Tibial nerve (tissue), 4 donors: ENCODE data around the gene COPS8. TPM values are rescaled to one million over a fixed set of nuclear protein-coding genes. Genes with fewer than 3 reads are reported as not detected.

Experiments used
- DNase-seq, 2 donors: peaks; one replicate each; pipeline ENCODE4 v3.0.0-alpha.2; 2019; ENCODE audit warnings: low spot score in 2 of 2
- H3K27ac ChIP-seq, 4 donors: fragments of 200-600 bp; sonication (generic) in 3 of 4; one replicate each; pipeline ENCODE4 v1.5.1; 2017 to 2019; ENCODE audit warnings: mild to moderate bottlenecking in 1 of 4
- H3K27me3 ChIP-seq, 2 donors: fragments of 200-600 bp; sonication (generic) in 1 of 2; one replicate each; pipeline versions ENCODE4 v1.5.1 to v1.6.0; 2017 to 2019
- H3K36me3 ChIP-seq, 3 donors: fragments of 200-600 bp; sonication (generic); one replicate each; pipeline ENCODE4 v1.5.1; 2018 to 2019
- H3K4me1 ChIP-seq, 4 donors: fragments of 200-600 bp; sonication (generic) in 3 of 4; one replicate each; pipeline ENCODE4 v1.5.1; 2017 to 2019
- H3K4me3 ChIP-seq, 4 donors: fragments of 200-600 bp; sonication (generic) in 3 of 4; one replicate each; pipeline ENCODE4 v1.5.1; 2017 to 2019; ENCODE audit warnings: mild to moderate bottlenecking in 1 of 4, moderate library complexity in 1 of 4
- H3K9me3 ChIP-seq, 4 donors: fragments of 200-600 bp; sonication (generic) in 3 of 4; one replicate each; pipeline ENCODE4 v1.5.1; 2017 to 2019
- CTCF ChIP-seq, 5 experiments: fragments of 200-600 bp in 3 of 5; fragments of 450-650 bp in 2 of 5; sonication (generic) in 3 of 5; IDR thresholded peaks; one replicate each; pipeline ENCODE4 v1.5.1; 2016 to 2019; ENCODE audit warnings: antibody characterized with exemption in 5 of 5, mild to moderate bottlenecking in 3 of 5, moderate library complexity in 2 of 5
- EP300 ChIP-seq, 2 donors: sonication (generic); formaldehyde crosslinking; IDR thresholded peaks; one replicate each; pipeline ENCODE4 v1.6.1; 2017; ENCODE audit warnings: antibody characterized with exemption in 2 of 2, mild to moderate bottlenecking in 1 of 2
- POLR2A ChIP-seq, 2 donors: fragments of 450-650 bp; IDR thresholded peaks; one replicate each; pipeline ENCODE4 v1.6.1; 2017; ENCODE audit warnings: antibody characterized with exemption in 2 of 2, mild to moderate bottlenecking in 2 of 2, moderate library complexity in 2 of 2
- WGBS, 2 donors: methylation state at CpG; one replicate each; pipeline ENCODE4 v1.1.5; 2018; 5-methylcytosine and 5-hydroxymethylcytosine counted together
- total RNA-seq, 4 donors: library from RNA; depleted of rRNA; stranded (reverse); fragments of >200 nt; gene quantifications; one replicate each; pipeline ENCODE4 v1.1.0, GENCODE V29; 2016

COPS8 gene
- total RNA-seq, 4 donors from 2014 or later: 69.6 to 93.1 (median 80.2) TPM

GRCh38 chr2:237081596-237081995 lies 4.1 kb upstream of the COPS8 start:
- DNase-seq: no peak
- 77 to 87% methylated on average over 8 of the region's 8 CpGs for WGBS, 2 donors
- H3K36me3 ChIP-seq: no peaks in the 10 kb centered on the region
- no peak for TF ChIP-seq EP300 (IDR thresholded peaks at IDR 0.05)
- TF ChIP-seq POLR2A (IDR thresholded peaks at IDR 0.05): no peak
- TF ChIP-seq CTCF (IDR thresholded peaks at IDR 0.05): no peak
- H3K27me3 ChIP-seq: no peaks in the 10 kb centered on the region
- no peak overlapping the region for H3K27ac ChIP-seq
- H3K4me3 ChIP-seq: no peak overlapping the region
- H3K4me1 ChIP-seq: peaks cover 0 to 14% (median 3%) of the 10 kb centered on the region in 4 donors
- H3K9me3 ChIP-seq: no peaks in the 10 kb centered on the region

- DNase-seq: no peak
- H3K4me1 ChIP-seq: peaks cover 0 to 29% (median 11%) of the 10 kb centered on the region in 4 donors
- WGBS, 2 donors: 93 to 98% methylated on average over 3 of the region's 3 CpGs
Measured at GRCh38 chr2:237083026-237083425, 2.7 kb upstream of the COPS8 start.

GRCh38 chr2:237084444-237084843 lies 1.2 kb upstream of the COPS8 start:
- Histone ChIP-seq H3K9me3 (no peaks in the 10 kb centered on the region), H3K36me3 (no peaks in the 10 kb centered on the region), H3K4me3 (no peak overlapping the region), H3K4me1 (peaks cover 0 to 38% (median 11%) of the 10 kb centered on the region in 4 donors), H3K27me3 (no peaks in the 10 kb centered on the region), H3K27ac (no peak overlapping the region)
- DNase-seq: no peak
- WGBS, 2 donors: 92 to 94% methylated on average over 8 of the region's 8 CpGs
- TF ChIP-seq CTCF (IDR thresholded peaks at IDR 0.05): no peak
- no peak for TF ChIP-seq EP300 (IDR thresholded peaks at IDR 0.05)
- no peak for TF ChIP-seq POLR2A (IDR thresholded peaks at IDR 0.05)

More at GRCh38 chr2:237083026-237083425, 2.7 kb upstream of the COPS8 start:
- TF ChIP-seq CTCF (IDR thresholded peaks at IDR 0.05): no peak
- no peak for TF ChIP-seq EP300 (IDR thresholded peaks at IDR 0.05)
- no peak for TF ChIP-seq POLR2A (IDR thresholded peaks at IDR 0.05)
- Histone ChIP-seq H3K9me3 (no peaks in the 10 kb centered on the region), H3K36me3 (no peaks in the 10 kb centered on the region), H3K4me3 (no peak overlapping the region), H3K27me3 (no peaks in the 10 kb centered on the region), H3K27ac (no peak overlapping the region)

- Histone ChIP-seq H3K36me3 (peaks cover 0 to 44% (median 0%) of the 10 kb centered on the region in 3 donors), H3K27ac (peak overlapping the region in 2 of 4 donors; percentile 65 to 75), H3K27me3 (no peaks in the 10 kb centered on the region), H3K4me1 (peaks cover 0 to 67% (median 15%) of the 10 kb centered on the region in 4 donors), H3K9me3 (no peaks in the 10 kb centered on the region), H3K4me3 (no peak overlapping the region)
- no peak for TF ChIP-seq POLR2A (IDR thresholded peaks at IDR 0.05)
- TF ChIP-seq EP300 (IDR thresholded peaks at IDR 0.05): no peak
- TF ChIP-seq CTCF (IDR thresholded peaks at IDR 0.05): no peak
- WGBS, 2 donors: 80 to 87% methylated on average over 13 of the region's 13 CpGs
- no peak for DNase-seq
Measured at GRCh38 chr2:237090906-237091305, 5.2 kb downstream of the COPS8 start.

GRCh38 chr2:237091779-237092436 lies 6.2 kb downstream of the COPS8 start:
- TF ChIP-seq EP300 (IDR thresholded peaks at IDR 0.05) (peak in 1 of 2 donors; percentile 82), CTCF (IDR thresholded peaks at IDR 0.05) (no peak), POLR2A (IDR thresholded peaks at IDR 0.05) (no peak)
- no peak overlapping the region for H3K4me3 ChIP-seq
- 79 to 84% methylated on average over 7 of the region's 7 CpGs for WGBS, 2 donors
- peak in 1 of 2 donors; percentile 53 for DNase-seq
- no peaks in the 10 kb centered on the region for H3K9me3 ChIP-seq
- H3K27ac ChIP-seq: peak overlapping the region in 2 of 4 donors; percentile 65 to 75
- peaks cover 0 to 61% (median 9%) of the 10 kb centered on the region in 4 donors for H3K4me1 ChIP-seq
- no peaks in the 10 kb centered on the region for H3K27me3 ChIP-seq
- peaks cover 0 to 54% (median 0%) of the 10 kb centered on the region in 3 donors for H3K36me3 ChIP-seq
